Measurements from ENCODE around the gene TDRD12. TPM values are rescaled to one million over a fixed set of nuclear protein-coding genes. Genes with fewer than 3 reads are reported as not detected.

Gene TDRD12
- total and polyA plus RNA-seq, 4 donors, result under 0.01 to 0.23 (median 0.02) TPM; not detected in 1

- peaks cover 0 to 3% (median 2%) of the 10 kb centered on the region in 4 donors for H3K9me3 ChIP-seq (ENCODE audit: control insufficient read depth in 4 of 4, low read length in 3 of 4)
- no peak overlapping the region for H3K27ac ChIP-seq (ENCODE audit: low read depth in 1 of 2, low read length in 2 of 2)
- DNase-seq (ENCODE audit: low spot score), result no peak
- 83% methylated on average over 5 of the region's 5 CpGs for WGBS
- no peak for TF ChIP-seq JUND (IDR thresholded peaks at IDR 0.05)
- TF ChIP-seq HNF4G (IDR thresholded peaks at IDR 0.05), result no peak
- no peak for TF ChIP-seq TAF1 (conservative IDR thresholded peaks at IDR 0.05)
- TF ChIP-seq, protein P1, sequence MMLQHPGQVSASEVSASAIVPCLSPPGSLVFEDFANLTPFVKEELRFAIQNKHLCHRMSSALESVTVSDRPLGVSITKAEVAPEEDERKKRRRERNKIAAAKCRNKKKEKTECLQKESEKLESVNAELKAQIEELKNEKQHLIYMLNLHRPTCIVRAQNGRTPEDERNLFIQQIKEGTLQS (IDR thresholded peaks at IDR 0.05), result no peak
- no peak for TF ChIP-seq EGR1 (IDR thresholded peaks at IDR 0.05; ENCODE audit: low read depth in 2 of 2)
- TF ChIP-seq RAD21 (IDR thresholded peaks at IDR 0.05), result no peak
- TF ChIP-seq FOXA2 (IDR thresholded peaks at IDR 0.05), result no peak
- TF ChIP-seq, protein P2, sequence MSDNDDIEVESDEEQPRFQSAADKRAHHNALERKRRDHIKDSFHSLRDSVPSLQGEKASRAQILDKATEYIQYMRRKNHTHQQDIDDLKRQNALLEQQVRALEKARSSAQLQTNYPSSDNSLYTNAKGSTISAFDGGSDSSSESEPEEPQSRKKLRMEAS (IDR thresholded peaks at IDR 0.05), result no peak
- TF ChIP-seq NR2F2 (IDR thresholded peaks at IDR 0.05), result no peak
- no peak for TF ChIP-seq ZBTB33 (IDR thresholded peaks at IDR 0.05)
- TF ChIP-seq RXRA (IDR thresholded peaks at IDR 0.05), result no peak
- no peak for TF ChIP-seq FOXA1 (IDR thresholded peaks at IDR 0.05)
- no peak for TF ChIP-seq SP1 (IDR thresholded peaks at IDR 0.05)
- TF ChIP-seq GABPA (IDR thresholded peaks at IDR 0.05 in 1 of 2, conservative IDR thresholded peaks at IDR 0.05 in 1 of 2), result no peak
- TF ChIP-seq HNF4A (conservative IDR thresholded peaks at IDR 0.05), result no peak
- TF ChIP-seq CTCF (IDR thresholded peaks at IDR 0.05; ENCODE audit: low read depth, low read length, missing input control), result no peak
- no peak for TF ChIP-seq YY1 (IDR thresholded peaks at IDR 0.05)
- no peak overlapping the region for H3K4me3 ChIP-seq (ENCODE audit: low read depth in 1 of 3, low read length in 3 of 3)
- H3K4me1 ChIP-seq (ENCODE audit: control insufficient read depth in 4 of 4, insufficient read depth in 4 of 4, low read length in 3 of 4), result no peaks in the 10 kb centered on the region
- no peaks in the 10 kb centered on the region for H3K36me3 ChIP-seq (ENCODE audit: control insufficient read depth in 4 of 4, insufficient read depth in 3 of 4, low read depth in 1 of 4, low read length in 3 of 4)
- H3K9ac ChIP-seq (ENCODE audit: low read depth in 1 of 2, low read length in 2 of 2), result no peak overlapping the region
- H3K27me3 ChIP-seq (ENCODE audit: control insufficient read depth in 4 of 4, insufficient read depth in 4 of 4, low read length in 3 of 4), result no peaks in the 10 kb centered on the region
Observed at GRCh38 chr19:32771596-32771995, 52.0 kb downstream of the TDRD12 start.

DNA sequence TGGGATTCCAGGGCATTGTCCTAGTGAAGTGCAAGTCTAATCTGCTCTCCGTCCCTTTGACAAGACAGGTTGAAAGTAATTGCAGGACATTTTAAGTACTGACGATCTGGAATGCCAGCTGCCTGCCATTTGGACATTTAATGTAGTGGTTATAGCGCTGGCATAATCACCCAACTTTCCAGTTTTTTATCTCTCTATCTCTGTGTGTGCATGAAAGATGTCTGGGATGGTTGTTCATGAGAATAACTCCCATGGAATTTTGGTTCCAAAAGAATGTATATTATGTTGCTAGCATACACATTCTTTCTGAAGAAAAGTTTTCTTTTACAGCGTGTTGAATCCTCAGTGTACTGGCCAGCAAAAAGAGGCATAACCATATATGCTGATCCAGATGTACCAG is 53.6 kb downstream of the TDRD12 start:
- no peak for DNase-seq (ENCODE audit: low spot score)
- Histone ChIP-seq H3K27me3 (ENCODE audit: control insufficient read depth in 4 of 4, insufficient read depth in 4 of 4, low read length in 3 of 4) (no peaks in the 10 kb centered on the region), H3K27ac (ENCODE audit: low read depth in 1 of 2, low read length in 2 of 2) (no peak overlapping the region), H3K9me3 (ENCODE audit: control insufficient read depth in 4 of 4, low read length in 3 of 4) (peaks cover 0 to 3% (median 2%) of the 10 kb centered on the region in 4 donors), H3K4me3 (ENCODE audit: low read depth in 1 of 3, low read length in 3 of 3) (no peak overlapping the region), H3K36me3 (ENCODE audit: control insufficient read depth in 4 of 4, insufficient read depth in 3 of 4, low read depth in 1 of 4, low read length in 3 of 4) (no peaks in the 10 kb centered on the region), H3K9ac (ENCODE audit: low read depth in 1 of 2, low read length in 2 of 2) (no peak overlapping the region), H3K4me1 (ENCODE audit: control insufficient read depth in 4 of 4, insufficient read depth in 4 of 4, low read length in 3 of 4) (no peaks in the 10 kb centered on the region)
- TF ChIP-seq CTCF (IDR thresholded peaks at IDR 0.05; ENCODE audit: low read depth, low read length, missing input control), result no peak
- no peak for TF ChIP-seq JUND (IDR thresholded peaks at IDR 0.05)
- TF ChIP-seq RXRA (IDR thresholded peaks at IDR 0.05), result no peak
- TF ChIP-seq EGR1 (IDR thresholded peaks at IDR 0.05; ENCODE audit: low read depth in 2 of 2), result no peak
- no peak for TF ChIP-seq HNF4G (IDR thresholded peaks at IDR 0.05)
- TF ChIP-seq, protein P2 (IDR thresholded peaks at IDR 0.05), result no peak
- TF ChIP-seq, protein P1 (IDR thresholded peaks at IDR 0.05), result no peak
- TF ChIP-seq FOXA1 (IDR thresholded peaks at IDR 0.05), result no peak
- no peak for TF ChIP-seq HNF4A (conservative IDR thresholded peaks at IDR 0.05)
- no peak for TF ChIP-seq ZBTB33 (IDR thresholded peaks at IDR 0.05)
- TF ChIP-seq GABPA (IDR thresholded peaks at IDR 0.05 in 1 of 2, conservative IDR thresholded peaks at IDR 0.05 in 1 of 2), result no peak
- no peak for TF ChIP-seq SP1 (IDR thresholded peaks at IDR 0.05)
- no peak for TF ChIP-seq REST (IDR thresholded peaks at IDR 0.05)
- no peak for TF ChIP-seq RAD21 (IDR thresholded peaks at IDR 0.05)
- 91% methylated on average over 4 of the region's 4 CpGs for WGBS

All from liver (tissue), 9 donors.